Esophagus squamous epithelium (tissue), 5 donors: ENCODE measurements around the gene NUP210L. TPM values are rescaled to one million over a fixed set of nuclear protein-coding genes. Genes with fewer than 3 reads are reported as not detected.
A peak's percentile ranks its signal among the peaks of the same experiment; 100 is the strongest.

Experiments
- DNase-seq: peaks from one replicate; lab custom pipeline; 2025; lab: John Stamatoyannopoulos, UW
- H3K27ac ChIP-seq, 4 donors: fragments of 200-600 bp; sonication (generic); one replicate each; pipeline ENCODE4 v1.5.1; 2016 to 2019; ENCODE audit warnings: mild to moderate bottlenecking in 1 of 4
- H3K27me3 ChIP-seq, 4 donors: fragments of 200-600 bp; sonication (generic); 1 replicate in 3 of 4; 2 replicates in 1 of 4; pipeline versions ENCODE4 v1.5.1 to v1.6.0; 2017 to 2021; ENCODE audit warnings: antibody characterized with exemption in 1 of 4
- H3K36me3 ChIP-seq, 3 donors: fragments of 200-600 bp; sonication (generic); one replicate each; pipeline ENCODE4 v1.5.1; 2016 to 2019
- H3K4me1 ChIP-seq, 3 donors: fragments of 200-600 bp; sonication (generic); one replicate each; pipeline ENCODE4 v1.5.1; 2017 to 2019
- H3K4me3 ChIP-seq, 4 donors: fragments of 200-600 bp; sonication (generic); 1 replicate in 3 of 4; 2 replicates in 1 of 4; pipeline ENCODE4 v1.5.1; 2016 to 2019; ENCODE audit warnings: mild to moderate bottlenecking in 2 of 4, moderate library complexity in 1 of 4
- H3K9me3 ChIP-seq, 3 donors: fragments of 200-600 bp; sonication (generic); one replicate each; pipeline ENCODE4 v1.5.1; 2016 to 2019
- CTCF ChIP-seq, 6 experiments: fragments of 450-650 bp in 4 of 6; fragments of 200-600 bp in 2 of 6; sonication (generic) in 2 of 6; IDR thresholded peaks; one replicate each; pipeline ENCODE4 v1.5.1; 2016 to 2019; ENCODE audit warnings: antibody characterized with exemption in 6 of 6, mild to moderate bottlenecking in 4 of 6, moderate library complexity in 4 of 6
- POLR2A ChIP-seq, 4 donors: fragments of 450-650 bp; IDR thresholded peaks; one replicate each; pipeline ENCODE4 v1.6.1; 2017; ENCODE audit warnings: antibody characterized with exemption in 4 of 4, mild to moderate bottlenecking in 4 of 4, moderate library complexity in 3 of 4
- whole genome bisulfite sequencing, 2 donors: methylation state at CpG; one replicate each; pipeline ENCODE4 v1.1.5; 2018; 5-methylcytosine and 5-hydroxymethylcytosine counted together
- intact Hi-C: fragments of 100-400 bp; cut with DNase I; formaldehyde crosslinking; loops from one replicate; pipeline ENCODE4 v1.15.0; 2022
- total RNA-seq, 4 donors: library from RNA; depleted of rRNA; stranded (reverse); fragments of >200 nt; gene quantifications; one replicate each; pipeline ENCODE4 v1.1.0, GENCODE V29; 2016
- donor health status: DM: yes; HTN: yes; CAD: no.

NUP210L gene
- total RNA-seq, 4 donors from 2014 or later = 0.09 to 0.19 TPM; not detected in 2

DNA sequence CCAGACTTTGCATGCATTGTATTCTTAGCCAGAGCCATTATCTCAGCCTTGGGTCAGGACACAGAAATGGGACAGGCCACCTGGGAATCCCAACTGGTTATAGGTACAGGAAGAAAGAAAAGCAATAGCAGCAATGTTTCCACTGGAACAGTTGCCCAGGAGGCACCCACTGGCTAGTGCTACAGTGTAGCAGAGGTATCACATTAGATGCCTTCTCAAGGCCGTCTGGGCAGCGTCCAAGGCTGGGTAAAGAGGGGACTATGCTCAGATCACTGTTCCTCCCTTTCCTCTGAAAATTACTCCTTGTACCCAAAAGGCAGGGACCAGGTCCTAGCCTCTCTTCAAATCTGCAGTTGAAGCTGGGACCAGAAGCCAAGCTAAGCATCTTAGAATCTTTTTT is 184.5 kb downstream of the NUP210L start:
- TF ChIP-seq CTCF (IDR thresholded peaks at IDR 0.05) (no peak), POLR2A (IDR thresholded peaks at IDR 0.05) (no peak)
- Histone ChIP-seq H3K27me3 (no peaks in the 10 kb centered on the region), H3K4me1 (peaks cover 11 to 33% (median 19%) of the 10 kb centered on the region in 3 donors), H3K9me3 (no peaks in the 10 kb centered on the region), H3K4me3 (no peak overlapping the region), H3K27ac (no peak overlapping the region), H3K36me3 (peaks cover 8 to 30% (median 11%) of the 10 kb centered on the region in 3 donors)
- no peak for DNase-seq
- intact Hi-C loops = no loop called here
- WGBS, 2 donors = 84 to 87% methylated on average over 2 of the region's 2 CpGs

- Histone ChIP-seq H3K36me3 (peaks cover 0 to 17% (median 3%) of the 10 kb centered on the region in 3 donors), H3K27ac (peak overlapping the region in 2 of 4 donors; percentile 92 to 93), H3K27me3 (no peaks in the 10 kb centered on the region), H3K9me3 (no peaks in the 10 kb centered on the region), H3K4me1 (peaks cover 11 to 45% (median 26%) of the 10 kb centered on the region in 3 donors), H3K4me3 (peak overlapping the region in 2 of 4 donors; percentile 56 to 77)
- DNase-seq = no peak
- 100% methylated on average over 1 of the region's 2 CpGs; no CpG with 5 or more reads in 1 of the 2 donors for WGBS, 2 donors
- no peak for TF ChIP-seq CTCF (IDR thresholded peaks at IDR 0.05)
- TF ChIP-seq POLR2A (IDR thresholded peaks at IDR 0.05) = no peak
- intact Hi-C loops = no loop called here
Measured at GRCh38 chr1:153968972-153969371, 185.9 kb downstream of the NUP210L start.

GRCh38 chr1:153968408-153968807 is 186.5 kb downstream of the NUP210L start:
- peak overlapping the region; percentile 92 to 93 (median 92) for H3K27ac ChIP-seq
- H3K4me1 ChIP-seq = peaks cover 11 to 49% (median 26%) of the 10 kb centered on the region in 3 donors
- no peaks in the 10 kb centered on the region for H3K9me3 ChIP-seq
- H3K4me3 ChIP-seq = peak overlapping the region; percentile 53 to 77 (median 60)
- 22 to 44% methylated on average over 7 to 9 of the region's 13 CpGs for WGBS, 2 donors
- peaks cover 0 to 11% (median 0%) of the 10 kb centered on the region in 3 donors for H3K36me3 ChIP-seq
- H3K27me3 ChIP-seq = no peaks in the 10 kb centered on the region
- no peak for DNase-seq
- TF ChIP-seq POLR2A (IDR thresholded peaks at IDR 0.05) (no peak), CTCF (IDR thresholded peaks at IDR 0.05) (no peak)
- intact Hi-C loops = no loop called here

DNA sequence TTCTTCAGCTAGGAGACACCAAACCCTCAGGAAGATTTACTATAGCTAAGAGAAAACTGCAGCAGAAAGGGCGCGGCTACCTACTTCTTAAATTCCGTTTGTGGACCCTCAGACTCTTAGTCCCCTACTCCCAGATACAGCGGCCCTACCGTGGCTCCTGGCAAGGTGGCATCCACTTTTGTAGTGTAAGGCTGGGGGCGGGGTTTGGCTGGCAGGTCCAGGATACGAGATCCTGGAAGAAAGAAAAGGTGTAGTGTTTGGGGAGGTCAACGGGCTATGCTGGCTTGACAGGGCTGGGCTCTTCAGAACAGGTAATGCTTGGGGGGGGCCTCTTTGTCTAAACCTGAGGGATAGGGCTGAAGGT is 186.9 kb downstream of the NUP210L start:
- no peaks in the 10 kb centered on the region for H3K9me3 ChIP-seq
- WGBS, 2 donors = 0 to 6% methylated on average over 8 of the region's 8 CpGs
- intact Hi-C loops = no loop called here

More for the DNA sequence above, 186.9 kb downstream of the NUP210L start:
- peak overlapping the region; percentile 53 to 77 (median 60) for H3K4me3 ChIP-seq
- H3K4me1 ChIP-seq = peaks cover 11 to 50% (median 26%) of the 10 kb centered on the region in 3 donors
- no peaks in the 10 kb centered on the region for H3K27me3 ChIP-seq
- peak overlapping the region; percentile 92 to 93 (median 92) for H3K27ac ChIP-seq
- no peak for TF ChIP-seq CTCF (IDR thresholded peaks at IDR 0.05)
- TF ChIP-seq POLR2A (IDR thresholded peaks at IDR 0.05) = no peak
- H3K36me3 ChIP-seq = peaks cover 0 to 7% (median 0%) of the 10 kb centered on the region in 3 donors
- DNase-seq = no peak
